GM10847 (cell line): ENCODE measurements around the gene YWHAH.

ENCODE experiments used
- POLR2A ChIP-seq: IDR thresholded peaks from 2 replicates; pipeline ENCODE4 v1.6.1; 2011; ENCODE audit not compliant: insufficient read length; ENCODE audit errors: extremely low read depth

Gene YWHAH

GRCh38 chr22:31935961-31936635, 8.2 kb upstream of the YWHAH start:
- no peak for TF ChIP-seq POLR2A

DNA sequence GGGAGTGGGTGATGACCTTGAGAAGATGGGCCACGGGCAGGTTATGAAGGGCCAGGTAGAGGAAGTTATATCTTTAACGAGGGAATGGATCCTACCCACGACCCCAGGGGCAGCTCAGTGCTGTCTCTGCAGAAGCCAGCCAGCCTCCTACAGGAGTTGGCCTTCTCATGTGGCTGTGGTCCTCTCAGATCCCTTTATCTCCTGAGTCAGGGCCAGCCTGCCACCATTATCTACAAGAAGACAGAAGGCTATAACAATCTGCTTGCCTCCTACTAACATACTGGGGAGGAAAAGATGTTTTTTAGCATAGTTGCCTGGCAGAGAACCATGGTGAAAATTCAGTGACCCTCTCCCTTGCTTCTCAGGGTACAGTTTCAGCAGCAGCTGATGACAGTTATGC, 7.0 kb upstream of the YWHAH start:
- no peak for TF ChIP-seq POLR2A

- TF ChIP-seq POLR2A = no peak
Measured at GRCh38 chr22:31938296-31938695, 6.0 kb upstream of the YWHAH start.

DNA sequence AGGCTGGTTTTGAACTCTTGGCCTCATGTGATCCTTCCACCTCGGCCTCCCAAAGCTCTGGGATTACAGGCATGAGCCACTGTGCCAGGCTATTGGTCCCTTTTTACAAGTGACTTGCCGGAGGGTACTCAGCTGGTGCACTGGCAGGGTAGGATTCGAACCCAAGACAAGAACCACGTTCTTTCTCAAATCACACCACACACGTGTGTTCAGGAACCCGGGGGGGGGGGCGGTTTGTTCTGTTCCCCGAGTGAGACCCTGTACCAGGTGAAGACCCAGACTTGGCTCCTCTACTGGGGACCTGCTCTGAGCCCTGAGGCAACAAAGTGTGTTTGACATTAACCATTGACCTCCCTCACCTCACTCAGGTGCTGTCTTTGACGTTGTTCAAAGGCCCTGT, 3.8 kb upstream of the YWHAH start:
- TF ChIP-seq POLR2A = no peak

DNA sequence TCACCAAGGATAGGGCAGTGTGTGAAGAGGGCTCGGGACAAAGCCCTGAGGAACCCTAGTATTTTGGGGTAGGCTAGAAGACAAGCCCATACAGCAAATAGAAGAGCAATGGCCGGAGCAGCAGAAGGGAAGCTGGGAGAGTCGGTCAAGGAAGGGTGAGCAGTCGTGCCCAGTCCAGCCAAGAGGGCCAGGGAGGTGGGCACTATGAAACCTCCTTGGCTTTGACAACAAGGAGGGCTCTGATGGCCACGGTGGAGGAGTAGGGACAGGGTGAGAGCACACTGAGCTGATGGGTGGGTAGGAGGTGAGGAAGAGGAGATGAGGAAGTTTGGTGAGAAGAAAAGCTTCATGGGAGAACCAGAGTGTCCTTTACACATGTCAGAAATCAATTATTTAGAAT, 2.2 kb upstream of the YWHAH start:
- TF ChIP-seq POLR2A = no peak

- TF ChIP-seq POLR2A = no peak
Measured at GRCh38 chr22:31943206-31943977, 943 bp upstream of the YWHAH start.

GRCh38 chr22:31944700-31945442, 536 bp downstream of the YWHAH start:
- no peak for TF ChIP-seq POLR2A

- no peak for TF ChIP-seq POLR2A
Measured at GRCh38 chr22:31945443-31945855, 1.1 kb downstream of the YWHAH start.

DNA sequence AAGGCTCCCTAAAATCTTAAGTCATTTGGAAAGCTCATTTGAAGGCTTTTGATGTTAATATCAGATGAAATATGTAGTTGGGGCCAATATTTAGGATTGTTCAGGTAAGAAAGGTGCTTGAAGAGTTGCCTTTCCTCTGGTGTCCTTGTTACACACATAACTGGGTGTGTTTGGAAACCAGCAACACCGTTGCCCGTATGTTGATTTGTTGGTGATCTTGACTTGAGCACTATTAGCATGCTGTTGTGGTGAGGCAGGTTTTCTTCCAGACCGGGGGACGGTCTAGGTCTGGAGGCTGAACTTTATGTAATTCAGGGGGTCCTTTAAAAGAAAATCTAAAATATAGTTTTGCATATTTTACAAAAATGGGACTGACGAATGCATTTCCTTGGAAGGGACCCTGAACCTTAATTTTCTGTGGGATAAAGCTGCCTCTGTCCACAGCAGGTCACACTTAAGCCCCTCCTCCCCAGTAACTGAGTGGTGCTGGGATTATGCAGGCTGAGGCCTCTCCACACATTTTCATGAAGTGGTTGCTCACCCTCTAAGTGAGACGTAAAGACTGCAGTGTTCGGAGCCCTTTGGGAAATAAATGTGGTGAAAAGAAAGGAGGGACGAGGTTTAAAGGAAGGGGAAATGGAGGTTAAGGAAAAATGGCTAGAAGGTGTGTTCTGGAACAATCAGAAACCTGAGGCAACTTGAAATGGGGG, 1.8 kb downstream of the YWHAH start:
- TF ChIP-seq POLR2A = no peak

- TF ChIP-seq POLR2A = no peak
Measured at GRCh38 chr22:31947296-31947695, 3.0 kb downstream of the YWHAH start.

- TF ChIP-seq POLR2A = no peak
Measured at GRCh38 chr22:31948002-31948401, 3.7 kb downstream of the YWHAH start.

- no peak for TF ChIP-seq POLR2A
Measured at GRCh38 chr22:31950226-31950625, 5.9 kb downstream of the YWHAH start.

- TF ChIP-seq POLR2A = no peak
Measured at GRCh38 chr22:31951194-31952093, 7.1 kb downstream of the YWHAH start.

GRCh38 chr22:31952094-31952401, 7.7 kb downstream of the YWHAH start:
- TF ChIP-seq POLR2A = no peak

- no peak for TF ChIP-seq POLR2A
Measured at GRCh38 chr22:31952472-31952871, 8.1 kb downstream of the YWHAH start.
